ENCODE measurements around the gene GSE1.

GSE1 gene

GRCh38 chr16:85620374-85620773, 7.3 kb downstream of the GSE1 start:
- DNase-seq (ENCODE audit: low spot score): no peak

- DNase-seq (ENCODE audit: low spot score): no peak
Observed at GRCh38 chr16:85621698-85622428, 8.7 kb downstream of the GSE1 start.

- no peak for DNase-seq (ENCODE audit: low spot score)
Observed at GRCh38 chr16:85622683-85623082, 9.6 kb downstream of the GSE1 start.

GRCh38 chr16:85623250-85623649, 10.1 kb downstream of the GSE1 start:
- DNase-seq (ENCODE audit: low spot score): no peak

- DNase-seq (ENCODE audit: low spot score): no peak
Observed at GRCh38 chr16:85623997-85624601, 11.0 kb downstream of the GSE1 start.

- DNase-seq (ENCODE audit: low spot score): no peak
Observed at GRCh38 chr16:85624646-85625045, 11.5 kb downstream of the GSE1 start.

GRCh38 chr16:85625053-85625452, 11.9 kb downstream of the GSE1 start:
- no peak for DNase-seq (ENCODE audit: low spot score)

- DNase-seq (ENCODE audit: low spot score): no peak
Observed at GRCh38 chr16:85625485-85626117, 12.5 kb downstream of the GSE1 start.

- no peak for DNase-seq (ENCODE audit: low spot score)
Observed at GRCh38 chr16:85626191-85626981, 13.3 kb downstream of the GSE1 start.

GRCh38 chr16:85627089-85627488, 14.0 kb downstream of the GSE1 start:
- no peak for DNase-seq (ENCODE audit: low spot score)

GRCh38 chr16:85627526-85628264, 14.6 kb downstream of the GSE1 start:
- no peak for DNase-seq (ENCODE audit: low spot score)

- DNase-seq (ENCODE audit: low spot score): no peak
Observed at GRCh38 chr16:85628265-85628556, 15.1 kb downstream of the GSE1 start.

- DNase-seq (ENCODE audit: low spot score): no peak
Observed at GRCh38 chr16:85628645-85629044, 15.5 kb downstream of the GSE1 start.

GRCh38 chr16:85629326-85629725, 16.2 kb downstream of the GSE1 start:
- DNase-seq (ENCODE audit: low spot score): no peak

- no peak for DNase-seq (ENCODE audit: low spot score)
Observed at GRCh38 chr16:85629853-85630252, 16.7 kb downstream of the GSE1 start.

GRCh38 chr16:85631230-85631629, 18.1 kb downstream of the GSE1 start:
- DNase-seq (ENCODE audit: low spot score): no peak

GRCh38 chr16:85631802-85632393, 18.8 kb downstream of the GSE1 start:
- DNase-seq (ENCODE audit: low spot score): no peak

- no peak for DNase-seq (ENCODE audit: low spot score)
Observed at GRCh38 chr16:85632709-85633437, 19.8 kb downstream of the GSE1 start.

GRCh38 chr16:85633438-85633743, 20.3 kb downstream of the GSE1 start:
- DNase-seq (ENCODE audit: low spot score): no peak

GRCh38 chr16:85633888-85634287, 20.8 kb downstream of the GSE1 start:
- DNase-seq (ENCODE audit: low spot score): no peak
